ENCODE data around the gene PLP1. TPM values are rescaled to one million over a fixed set of nuclear protein-coding genes. Genes with fewer than 3 reads are reported as not detected.

Gene PLP1
- total and polyA plus RNA-seq, 2 of the 8 experiments (the other 6 are each of a cell fraction or from before 2014, with no cell fraction given) = 49.2 to 218 TPM

- no peak overlapping the region for H2BK120ac ChIP-seq (replicated peaks; ENCODE audit: low read depth, low read length)
- no peaks in the 10 kb centered on the region for H3K9me3 ChIP-seq (ENCODE audit: insufficient read depth in 2 of 2, low read depth in 1 of 2, low read length in 1 of 2)
- H3K27ac ChIP-seq (ENCODE audit: low read depth, low read length) = no peak overlapping the region
- H3K9ac ChIP-seq (replicated peaks in 1 of 4; ENCODE audit: extremely low read depth in 1 of 4, low read depth in 3 of 4, low read length in 3 of 4) = no peak overlapping the region
- H2AFZ ChIP-seq (ENCODE audit: low read length) = no peak overlapping the region
- no peak overlapping the region for H4K5ac ChIP-seq (ENCODE audit: insufficient read length, low read depth, low read length)
- CTCF ChIA-PET (ENCODE audit: partially characterized antibody) = interaction anchor here (5.3 kb wide), 1 partner anchor 44 kb away, joined by 33 read pairs; the partner anchor contains the start of gene TMEM31
- H3K56ac ChIP-seq (replicated peaks; ENCODE audit: insufficient read length, low read depth, low read length) = no peak overlapping the region
- no peak overlapping the region for H2AK5ac ChIP-seq (ENCODE audit: low read depth, low read length)
- no peaks in the 10 kb centered on the region for H3K79me1 ChIP-seq (ENCODE audit: low read depth, low read length)
- no peaks in the 10 kb centered on the region for H3K27me3 ChIP-seq (replicated peaks in 1 of 4; ENCODE audit: control insufficient read depth in 3 of 4, extremely low read depth in 1 of 4, insufficient read depth in 3 of 4, low read length in 3 of 4)
- no peak overlapping the region for H4K91ac ChIP-seq (replicated peaks; ENCODE audit: insufficient read length, low read length)
- POLR2A ChIA-PET (ENCODE audit: partially characterized antibody) = interaction anchor here (0.7 to 4.8 kb wide), 5 partner anchors 10 to 49 kb away, joined by 3 to 26 read pairs (median 3); no protein-coding TSS in a partner anchor
- no peak overlapping the region for H3K14ac ChIP-seq (ENCODE audit: insufficient read length)
- H4K20me1 ChIP-seq (replicated peaks in 1 of 2; ENCODE audit: control insufficient read depth in 1 of 2, insufficient read depth in 2 of 2, low read length in 2 of 2) = peaks cover 0 to 3% of the 10 kb centered on the region in 2 experiments
- no peak overlapping the region for H3K23ac ChIP-seq (ENCODE audit: insufficient read length)
- FAIRE-seq = no peak
- H3K23me2 ChIP-seq (ENCODE audit: low read depth, low read length) = no peaks in the 10 kb centered on the region
- H3K79me2 ChIP-seq (ENCODE audit: control insufficient read depth in 1 of 2, insufficient read depth in 2 of 2, low read length in 2 of 2) = no peaks in the 10 kb centered on the region
- no peak for DNase-seq (ENCODE audit: low read depth in 1 of 2, low spot score in 2 of 2)
- H4K8ac ChIP-seq (ENCODE audit: extremely low read depth, insufficient read depth, low read length) = no peak overlapping the region
- H3K4me1 ChIP-seq (replicated peaks in 1 of 4; ENCODE audit: control insufficient read depth in 3 of 4, insufficient read depth in 4 of 4, low read length in 3 of 4) = peaks cover 0 to 5% (median 1%) of the 10 kb centered on the region in 4 experiments; a peak in 3 of 7 replicates
- no peak overlapping the region for H3K4me2 ChIP-seq (ENCODE audit: insufficient read depth in 1 of 2, low read depth in 2 of 2, low read length in 2 of 2)
- no peak overlapping the region for H3K4me3 ChIP-seq (ENCODE audit: extremely low read depth in 1 of 4, insufficient read depth in 2 of 4, low read depth in 3 of 4, low read length in 4 of 4)
- no peak overlapping the region for H2BK15ac ChIP-seq (ENCODE audit: low read length)
- H3K4ac ChIP-seq (replicated peaks; ENCODE audit: insufficient read length, low read depth, low read length) = no peak overlapping the region
- H2BK12ac ChIP-seq (ENCODE audit: low read depth, low read length) = no peak overlapping the region
- H2BK5ac ChIP-seq (ENCODE audit: low read depth, low read length) = no peak overlapping the region
- peaks cover 0 to 46% (median 7%) of the 10 kb centered on the region in 4 experiments; a peak in 6 of 8 replicates for H3K36me3 ChIP-seq (ENCODE audit: control insufficient read depth in 2 of 4, insufficient read depth in 4 of 4, low read length in 3 of 4)
- WGBS, 2 experiments (ENCODE audit: extremely low coverage in 1 of 2, insufficient coverage in 1 of 2, insufficient read length in 1 of 2, insufficient replicate concordance in 2 of 2, low coverage in 1 of 2, low lambda C conversion rate in 2 of 2, missing lambda C conversion rate in 1 of 2) = 100% methylated on average over 1 of the region's 3 CpGs; no CpG with 5 or more reads in 1 of the 2 experiments
- H2BK20ac ChIP-seq (ENCODE audit: low read length) = no peak overlapping the region
- H3K18ac ChIP-seq (ENCODE audit: extremely low read depth, low read length) = no peak overlapping the region
- TF ChIP-seq CTBP2 (IDR thresholded peaks at IDR 0.05; ENCODE audit: borderline replicate concordance, insufficient read depth, insufficient read length, low read length) (no peak), SRF (IDR thresholded peaks at IDR 0.05; ENCODE audit: low read depth, low read length) (no peak), EZH2 (IDR thresholded peaks at IDR 0.05; ENCODE audit: low read depth, low read length, severe bottlenecking) (no peak)
These were observed 19.9 kb upstream of the PLP1 start for GRCh38 chrX:103756736-103757135.
